ENCODE measurements around the gene HDHD5.

Gene HDHD5

GRCh38 chr22:17158568-17159503 is at the start of gene HDHD5:
Gene HDHD5, minus strand, starts transcription at chr22:17159277. Its CDS starts 26 bp downstream, at chr22:17159251.
- peak; percentile 90 for DNase-seq (ENCODE audit: low read depth)

GRCh38 chr22:17205432-17205831 is 46.4 kb upstream of the HDHD5 start:
- no peak for DNase-seq (ENCODE audit: low read depth)

GRCh38 chr22:17201285-17201945 is 42.3 kb upstream of the HDHD5 start:
- no peak for DNase-seq (ENCODE audit: low read depth)

- no peak for DNase-seq (ENCODE audit: low read depth)
These were observed 40.1 kb upstream of the HDHD5 start for GRCh38 chr22:17199003-17199731.

GRCh38 chr22:17198170-17199002 is 39.3 kb upstream of the HDHD5 start:
- DNase-seq (ENCODE audit: low read depth) = no peak

GRCh38 chr22:17194213-17194612 is 35.1 kb upstream of the HDHD5 start:
- no peak for DNase-seq (ENCODE audit: low read depth)

- no peak for DNase-seq (ENCODE audit: low read depth)
These were observed 33.1 kb upstream of the HDHD5 start for GRCh38 chr22:17192186-17192585.

- DNase-seq (ENCODE audit: low read depth) = no peak
These were observed 32.2 kb upstream of the HDHD5 start for GRCh38 chr22:17191163-17191784.

GRCh38 chr22:17190702-17191101 is 31.6 kb upstream of the HDHD5 start:
- DNase-seq (ENCODE audit: low read depth) = no peak

GRCh38 chr22:17176715-17177114 is 17.6 kb upstream of the HDHD5 start:
- DNase-seq (ENCODE audit: low read depth) = no peak

- DNase-seq (ENCODE audit: low read depth) = no peak
These were observed 13.2 kb upstream of the HDHD5 start for GRCh38 chr22:17172029-17172833.

GRCh38 chr22:17171153-17172028 is 12.3 kb upstream of the HDHD5 start:
- peak; percentile 67 for DNase-seq (ENCODE audit: low read depth)

- DNase-seq (ENCODE audit: low read depth) = no peak
These were observed 8.4 kb upstream of the HDHD5 start for GRCh38 chr22:17167486-17167885.

- DNase-seq (ENCODE audit: low read depth) = no peak
These were observed 5.4 kb upstream of the HDHD5 start for GRCh38 chr22:17164392-17165024.

- no peak for DNase-seq (ENCODE audit: low read depth)
These were observed 3.7 kb upstream of the HDHD5 start for GRCh38 chr22:17162731-17163130.

- DNase-seq (ENCODE audit: low read depth) = no peak
These were observed 2.9 kb upstream of the HDHD5 start for GRCh38 chr22:17161991-17162390.

- peak; percentile 26 for DNase-seq (ENCODE audit: low read depth)
These were observed 451 bp upstream of the HDHD5 start for GRCh38 chr22:17159504-17159951.

GRCh38 chr22:17158176-17158567 is 905 bp downstream of the HDHD5 start:
- DNase-seq (ENCODE audit: low read depth) = no peak

- DNase-seq (ENCODE audit: low read depth) = no peak
These were observed 1.4 kb downstream of the HDHD5 start for GRCh38 chr22:17157714-17158113.
